ENCODE results near the gene LIMCH1. TPM values are rescaled to one million over a fixed set of nuclear protein-coding genes. Genes with fewer than 3 reads are reported as not detected.

Gene LIMCH1
- total RNA-seq, 1 experiment from 2014 or later: 3.3 TPM

DNA sequence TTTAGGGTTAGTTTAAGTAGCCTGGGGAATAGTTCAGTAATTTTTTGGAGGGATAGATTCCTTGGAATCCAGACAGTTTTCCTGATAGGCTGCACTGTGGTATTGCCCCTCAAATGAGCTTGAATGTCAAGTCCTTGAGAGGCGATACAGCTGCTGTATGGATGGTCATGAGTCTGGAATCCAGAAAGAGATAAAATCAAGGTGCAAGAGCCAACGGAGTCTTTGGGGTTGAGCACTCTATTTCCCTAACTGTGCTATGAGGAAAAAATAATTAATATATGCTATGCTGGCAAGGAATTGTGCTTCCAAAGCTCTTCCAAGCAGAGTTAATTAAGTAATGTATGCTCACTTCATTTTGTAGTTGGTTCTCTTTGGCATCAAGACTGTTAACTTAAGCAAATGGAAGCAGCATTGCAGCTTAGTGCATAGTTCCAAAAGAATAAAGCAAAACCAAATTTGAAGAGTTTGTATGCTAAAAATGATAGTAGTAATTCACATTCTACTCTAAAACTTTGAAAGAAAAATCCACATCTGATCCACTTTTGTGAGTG, 48.8 kb downstream of the LIMCH1 start:
- no peak overlapping the region for H3K27ac Mint-ChIP-seq
- Histone ChIP-seq H4K8ac (replicated peaks; ENCODE audit: insufficient read length, low read depth, low read length) (no peak overlapping the region), H2BK12ac (ENCODE audit: insufficient read length, low read depth, low read length) (no peak overlapping the region), H2BK15ac (ENCODE audit: low read depth, low read length) (no peak overlapping the region), H4K91ac (ENCODE audit: insufficient read length, low read depth, low read length) (no peak overlapping the region), H2BK20ac (ENCODE audit: low read depth, low read length, poor library complexity, severe bottlenecking) (no peak overlapping the region), H3K4me2 (ENCODE audit: insufficient read depth, insufficient read length, low read length) (no peak overlapping the region), H3K4ac (ENCODE audit: low read depth, low read length) (no peak overlapping the region), H3K79me2 (ENCODE audit: insufficient read depth, low read length) (no peaks in the 10 kb centered on the region), H3K56ac (ENCODE audit: insufficient read length, low read depth, low read length) (no peak overlapping the region), H4K5ac (ENCODE audit: insufficient read length, low read depth, low read length) (no peak overlapping the region), H3K27ac (ENCODE audit: insufficient read length, low read depth, low read length) (no peak overlapping the region), H3K9ac (ENCODE audit: extremely low read depth, insufficient read length, low read length) (no peak overlapping the region), H3K9me3 (ENCODE audit: control insufficient read depth, low read depth, low read length) (no peaks in the 10 kb centered on the region), H2AK5ac (ENCODE audit: insufficient read length, low read length) (no peak overlapping the region), H3K23ac (ENCODE audit: insufficient read length, low read depth, low read length) (no peak overlapping the region), H2BK120ac (ENCODE audit: low read depth, low read length, poor library complexity, severe bottlenecking) (no peak overlapping the region), H3K4me1 (ENCODE audit: insufficient read depth, low read length) (no peaks in the 10 kb centered on the region), H3T11ph (ENCODE audit: low read length) (no peak overlapping the region), H3K79me1 (ENCODE audit: insufficient read depth, low read depth, low read length, poor library complexity, severe bottlenecking) (no peaks in the 10 kb centered on the region), H2AFZ (ENCODE audit: low read length) (no peak overlapping the region), H4K20me1 (ENCODE audit: control insufficient read depth, insufficient read depth, insufficient read length) (no peaks in the 10 kb centered on the region), H2BK5ac (ENCODE audit: insufficient read length, low read length) (no peak overlapping the region), H3K23me2 (ENCODE audit: insufficient read length, low read depth, low read length, poor library complexity, severe bottlenecking) (no peaks in the 10 kb centered on the region), H3K14ac (ENCODE audit: insufficient read depth, low read length) (no peak overlapping the region), H3K27me3 (ENCODE audit: insufficient read depth, low read length) (no peaks in the 10 kb centered on the region), H3K18ac (ENCODE audit: insufficient read length, low read depth, low read length) (no peak overlapping the region)
- H3K9me3 Mint-ChIP-seq: peaks cover 4 to 6% of the 10 kb centered on the region in 2 experiments
- H3K4me1 Mint-ChIP-seq: peaks cover 0 to 4% of the 10 kb centered on the region in 2 experiments; a peak in 2 of 4 replicates
- H3K36me3 Mint-ChIP-seq (ENCODE audit: insufficient read depth in 1 of 3, low read depth in 3 of 3): peaks cover 0 to 6% (median 0%) of the 10 kb centered on the region in 3 experiments; a peak in 3 of 7 replicates
- no CpG with 5 or more reads among the region's 2 CpGs for WGBS (ENCODE audit: extremely low coverage, insufficient read length, low lambda C conversion rate)
- TF ChIP-seq, protein P1, sequence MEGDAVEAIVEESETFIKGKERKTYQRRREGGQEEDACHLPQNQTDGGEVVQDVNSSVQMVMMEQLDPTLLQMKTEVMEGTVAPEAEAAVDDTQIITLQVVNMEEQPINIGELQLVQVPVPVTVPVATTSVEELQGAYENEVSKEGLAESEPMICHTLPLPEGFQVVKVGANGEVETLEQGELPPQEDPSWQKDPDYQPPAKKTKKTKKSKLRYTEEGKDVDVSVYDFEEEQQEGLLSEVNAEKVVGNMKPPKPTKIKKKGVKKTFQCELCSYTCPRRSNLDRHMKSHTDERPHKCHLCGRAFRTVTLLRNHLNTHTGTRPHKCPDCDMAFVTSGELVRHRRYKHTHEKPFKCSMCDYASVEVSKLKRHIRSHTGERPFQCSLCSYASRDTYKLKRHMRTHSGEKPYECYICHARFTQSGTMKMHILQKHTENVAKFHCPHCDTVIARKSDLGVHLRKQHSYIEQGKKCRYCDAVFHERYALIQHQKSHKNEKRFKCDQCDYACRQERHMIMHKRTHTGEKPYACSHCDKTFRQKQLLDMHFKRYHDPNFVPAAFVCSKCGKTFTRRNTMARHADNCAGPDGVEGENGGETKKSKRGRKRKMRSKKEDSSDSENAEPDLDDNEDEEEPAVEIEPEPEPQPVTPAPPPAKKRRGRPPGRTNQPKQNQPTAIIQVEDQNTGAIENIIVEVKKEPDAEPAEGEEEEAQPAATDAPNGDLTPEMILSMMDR (conservative IDR thresholded peaks at IDR 0.05): no peak
- H3K4me3 Mint-ChIP-seq: no peak overlapping the region
- peaks cover 3% of the 10 kb centered on the region for H3K27me3 Mint-ChIP-seq (ENCODE audit: low read depth)
- DNase-seq: no peak
